SU-DHL-6 (cell line): Measurements from ENCODE around the gene P3H2.

Source experiments
- H2AFZ ChIP-seq: fragments of 200-600 bp; sonication (generic); 2 replicates; pipeline ENCODE4 v1.6.1; 2014; ENCODE audit warnings: low read depth, mild to moderate bottlenecking, moderate library complexity, mixed read lengths, antibody characterized with exemption, low read length; ENCODE audit not compliant: severe bottlenecking
- H3F3A ChIP-seq: fragments of 200-600 bp; shearing (Covaris generic); 2 replicates; pipeline ENCODE4 v1.6.0; 2016; ENCODE audit warnings: antibody characterized with exemption, mild to moderate bottlenecking; ENCODE audit not compliant: insufficient read depth
- H3K27ac ChIP-seq: fragments of 200-600 bp; sonication (generic); 2 replicates; pipeline ENCODE4 v1.5.1; 2016; ENCODE audit warnings: low read depth, mild to moderate bottlenecking, low read length, moderate library complexity, mixed read lengths
- H3K27me3 ChIP-seq: fragments of 200-600 bp; sonication (generic), shearing (Covaris generic); 2 replicates; pipeline ENCODE4 v1.6.0; 2014; ENCODE audit warnings: mild to moderate bottlenecking, low read length
- H3K36me3 ChIP-seq: fragments of 200-600 bp; sonication (generic); 2 replicates; pipeline ENCODE4 v1.6.1; 2014; ENCODE audit warnings: mild to moderate bottlenecking, low read length, mixed read lengths
- H3K4me2 ChIP-seq: fragments of 300-600, 200-600 bp; shearing (Covaris generic), sonication (generic); 2 replicates; pipeline ENCODE4 v1.6.0; 2014; ENCODE audit warnings: low read length, low read depth, mild to moderate bottlenecking; ENCODE audit not compliant: poor library complexity, severe bottlenecking
- H3K4me3 ChIP-seq: fragments of 200-600 bp; sonication (generic); 2 replicates; pipeline ENCODE4 v1.5.1; 2014; ENCODE audit warnings: antibody characterized with exemption, low read length, mild to moderate bottlenecking, mixed read lengths; ENCODE audit not compliant: insufficient read depth, poor library complexity, severe bottlenecking
- H3K79me2 ChIP-seq: fragments of 200-600 bp; sonication (generic); 2 replicates; pipeline ENCODE4 v1.6.1; 2014; ENCODE audit warnings: mild to moderate bottlenecking, low read length, moderate library complexity; ENCODE audit not compliant: insufficient read depth
- H3K9ac ChIP-seq: fragments of 200-600 bp; sonication (generic); 2 replicates; pipeline ENCODE4 v1.7.0; 2014; ENCODE audit warnings: mild to moderate bottlenecking, low read length
- H3K9me2 ChIP-seq: fragments of 200-600 bp; sonication (generic); replicated peaks from 2 replicates; pipeline ENCODE4 v1.6.1; 2014; ENCODE audit warnings: low read length; ENCODE audit not compliant: insufficient read depth
- H3K9me3 ChIP-seq: fragments of 200-600 bp; sonication (generic); 2 replicates; pipeline ENCODE4 v1.6.1; 2014; ENCODE audit warnings: low read length, mixed read lengths; ENCODE audit not compliant: insufficient read depth
- H4K20me1 ChIP-seq: fragments of 200-600 bp; sonication (generic); 2 replicates; pipeline ENCODE4 v1.6.1; 2014; ENCODE audit warnings: low read depth, mild to moderate bottlenecking, antibody characterized with exemption, low read length, moderate library complexity, mixed read lengths
- CTCF ChIP-seq: fragments of 200-600 bp; sonication (generic); IDR thresholded peaks from one replicate; pipeline ENCODE4 v1.5.1; 2017; ENCODE audit warnings: antibody characterized with exemption, mild to moderate bottlenecking, low read length, moderate library complexity; ENCODE audit not compliant: insufficient read depth, poor library complexity, severe bottlenecking
- EZH2phosphoT487 ChIP-seq: fragments of 200-600 bp; sonication (generic), shearing (Covaris generic); conservative IDR thresholded peaks from 2 replicates; pipeline ENCODE4 v1.6.1; 2018; ENCODE audit warnings: mild to moderate bottlenecking, antibody characterized with exemption, low read length, moderate library complexity, mixed read lengths

P3H2 gene

GRCh38 chr3:189990826-189991225 is 129.9 kb downstream of the P3H2 start:
- no peak overlapping the region for H3K27ac ChIP-seq
- H3K4me2 ChIP-seq: no peak overlapping the region
- TF ChIP-seq EZH2phosphoT487 (no peak), CTCF (no peak)
- H3F3A ChIP-seq: no peaks in the 10 kb centered on the region
- no peaks in the 10 kb centered on the region for H3K9me2 ChIP-seq
- H3K9ac ChIP-seq: no peak overlapping the region
- no peak overlapping the region for H3K4me3 ChIP-seq
- H3K27me3 ChIP-seq: no peaks in the 10 kb centered on the region
- no peak overlapping the region for H2AFZ ChIP-seq
- H3K79me2 ChIP-seq: no peaks in the 10 kb centered on the region
- H3K36me3 ChIP-seq: no peaks in the 10 kb centered on the region
- H3K9me3 ChIP-seq: no peaks in the 10 kb centered on the region
- no peaks in the 10 kb centered on the region for H4K20me1 ChIP-seq

- H3K27ac ChIP-seq: no peak overlapping the region
- TF ChIP-seq EZH2phosphoT487: no peak
- no peak for TF ChIP-seq CTCF
Observed at GRCh38 chr3:189988854-189989253, 131.8 kb downstream of the P3H2 start.

GRCh38 chr3:189988322-189988721 is 132.4 kb downstream of the P3H2 start:
- H3K9me2 ChIP-seq: no peaks in the 10 kb centered on the region
- no peaks in the 10 kb centered on the region for H3K9me3 ChIP-seq
- H3K79me2 ChIP-seq: no peaks in the 10 kb centered on the region
- H2AFZ ChIP-seq: no peak overlapping the region
- no peaks in the 10 kb centered on the region for H3K36me3 ChIP-seq
- H3F3A ChIP-seq: no peaks in the 10 kb centered on the region
- H3K9ac ChIP-seq: no peak overlapping the region
- no peak overlapping the region for H3K4me3 ChIP-seq
- no peak overlapping the region for H3K27ac ChIP-seq
- H3K27me3 ChIP-seq: no peaks in the 10 kb centered on the region
- TF ChIP-seq EZH2phosphoT487 (no peak), CTCF (no peak)
- no peaks in the 10 kb centered on the region for H4K20me1 ChIP-seq
- no peak overlapping the region for H3K4me2 ChIP-seq

More at GRCh38 chr3:189988854-189989253, 131.8 kb downstream of the P3H2 start:
- H3K79me2 ChIP-seq: no peaks in the 10 kb centered on the region
- no peaks in the 10 kb centered on the region for H3K27me3 ChIP-seq
- no peaks in the 10 kb centered on the region for H3K9me2 ChIP-seq
- no peak overlapping the region for H2AFZ ChIP-seq
- H3K36me3 ChIP-seq: no peaks in the 10 kb centered on the region
- H3K9ac ChIP-seq: no peak overlapping the region
- no peak overlapping the region for H3K4me3 ChIP-seq
- no peak overlapping the region for H3K4me2 ChIP-seq
- no peaks in the 10 kb centered on the region for H3K9me3 ChIP-seq
- H3F3A ChIP-seq: no peaks in the 10 kb centered on the region
- H4K20me1 ChIP-seq: no peaks in the 10 kb centered on the region

- H3K27ac ChIP-seq: no peak overlapping the region
- no peaks in the 10 kb centered on the region for H3K9me3 ChIP-seq
- no peak overlapping the region for H2AFZ ChIP-seq
- H3K79me2 ChIP-seq: no peaks in the 10 kb centered on the region
- TF ChIP-seq CTCF (no peak), EZH2phosphoT487 (no peak)
- no peaks in the 10 kb centered on the region for H3K36me3 ChIP-seq
- H3K4me3 ChIP-seq: no peak overlapping the region
- H3K4me2 ChIP-seq: no peak overlapping the region
- H3K9me2 ChIP-seq: no peaks in the 10 kb centered on the region
- no peaks in the 10 kb centered on the region for H3K27me3 ChIP-seq
- no peaks in the 10 kb centered on the region for H4K20me1 ChIP-seq
- no peaks in the 10 kb centered on the region for H3F3A ChIP-seq
- no peak overlapping the region for H3K9ac ChIP-seq
Observed at GRCh38 chr3:189985948-189986347, 134.7 kb downstream of the P3H2 start.
